MM.1S (cell line): Measurements from ENCODE around the gene USP30.

Experiments used
- DNase-seq: peaks from one replicate; pipeline ENCODE4 v3.0.0-alpha.2; 2015
- H2AFZ ChIP-seq: fragments of 300-600 bp; sonication (generic); 2 replicates; pipeline ENCODE4 v1.6.0; 2016; ENCODE audit warnings: antibody characterized with exemption, low read length
- H3F3A ChIP-seq: fragments of 300-600 bp; sonication (generic); 2 replicates; pipeline ENCODE4 v1.6.1; 2016; ENCODE audit warnings: mild to moderate bottlenecking, antibody characterized with exemption, low read length, moderate library complexity, mixed read lengths; ENCODE audit not compliant: insufficient read depth
- H3K27ac ChIP-seq: fragments of 300-600 bp; sonication (generic); 2 replicates; pipeline ENCODE4 v1.5.1; 2016; ENCODE audit warnings: mild to moderate bottlenecking, low read length
- H3K27me3 ChIP-seq: fragments of 300-600 bp; sonication (generic); replicated peaks from 2 replicates; pipeline ENCODE4 v1.6.0; 2016; ENCODE audit warnings: low read length; ENCODE audit not compliant: insufficient read depth
- H3K36me3 ChIP-seq: fragments of 300-600 bp; sonication (generic); replicated peaks from 2 replicates; pipeline ENCODE4 v1.6.1; 2016; ENCODE audit warnings: mild to moderate bottlenecking, low read length, mixed read lengths; ENCODE audit not compliant: insufficient read depth
- H3K4me1 ChIP-seq: fragments of 300-600 bp; sonication (generic); 2 replicates; pipeline ENCODE4 v1.6.1; 2016; ENCODE audit warnings: low read length, mixed read lengths
- H3K4me2 ChIP-seq: fragments of 300-600 bp; sonication (generic); 2 replicates; pipeline ENCODE4 v1.6.0; 2016; ENCODE audit warnings: low read depth, low read length
- H3K4me3 ChIP-seq: fragments of 300-600 bp; sonication (generic); 2 replicates; pipeline ENCODE4 v1.5.1; 2016; ENCODE audit warnings: low read length, mixed read lengths
- H3K79me2 ChIP-seq: fragments of 300-600 bp; sonication (generic); 2 replicates; pipeline ENCODE4 v1.6.1; 2016; ENCODE audit warnings: mixed run types, low read length, mixed read lengths
- H3K9ac ChIP-seq: fragments of 300-600 bp; sonication (generic); 2 replicates; pipeline ENCODE4 v1.6.1; 2016; ENCODE audit warnings: low read length, mixed read lengths
- H3K9me2 ChIP-seq: fragments of 300-600 bp; sonication (generic); replicated peaks from 2 replicates; pipeline ENCODE4 v1.6.1; 2016; ENCODE audit warnings: mild to moderate bottlenecking, low read length, mixed read lengths; ENCODE audit not compliant: insufficient read depth
- H3K9me3 ChIP-seq: fragments of 300-600 bp; sonication (generic); replicated peaks from 2 replicates; pipeline ENCODE4 v1.6.1; 2016; ENCODE audit warnings: mild to moderate bottlenecking, low read length, mixed read lengths; ENCODE audit not compliant: insufficient read depth
- H4K20me1 ChIP-seq: fragments of 300-600 bp; sonication (generic); 2 replicates; pipeline ENCODE4 v1.6.1; 2016; ENCODE audit warnings: mild to moderate bottlenecking, low read length, moderate library complexity, mixed read lengths; ENCODE audit not compliant: insufficient read depth
- CTCF ChIP-seq: fragments of 300-600 bp; sonication (generic); IDR thresholded peaks from 2 replicates; pipeline ENCODE4 v1.5.1; 2016; ENCODE audit warnings: antibody characterized with exemption, low read length, mixed read lengths
- EZH2 ChIP-seq: fragments of 300-600 bp; sonication (generic); optimal IDR thresholded peaks from 2 replicates; pipeline ENCODE3; 2017; ENCODE audit warnings: low read depth, mild to moderate bottlenecking, antibody characterized with exemption, low read length, mixed read lengths
- EZH2phosphoT487 ChIP-seq: fragments of 300-600 bp; sonication (generic); IDR thresholded peaks from 2 replicates; pipeline ENCODE4 v1.6.1; 2018; ENCODE audit warnings: antibody characterized with exemption, low read length

The USP30 gene

DNA sequence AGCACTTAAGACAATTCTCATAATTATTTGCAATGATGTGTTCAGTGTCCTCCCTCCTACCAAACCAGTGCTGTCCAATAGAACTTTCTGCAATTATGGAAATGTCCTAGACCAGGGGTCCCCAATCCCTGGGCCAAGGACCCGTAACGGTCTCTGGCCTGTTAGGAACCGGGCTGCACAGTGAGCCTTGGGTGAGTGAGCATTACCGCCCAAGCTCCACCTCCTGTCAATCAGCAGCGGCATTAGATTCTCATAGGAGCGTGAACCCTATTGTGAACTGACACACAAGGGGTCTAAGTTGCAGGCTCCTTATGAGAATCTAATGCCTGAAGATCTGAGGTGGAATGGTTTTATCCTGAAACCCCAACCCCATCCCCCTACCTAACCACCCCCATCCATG is 35.4 kb upstream of the USP30 start:
- no peak overlapping the region for H2AFZ ChIP-seq
- TF ChIP-seq EZH2phosphoT487, result no peak
- TF ChIP-seq CTCF, result no peak
- TF ChIP-seq EZH2, result no peak
- H3K9ac ChIP-seq, result no peak overlapping the region
- H3K4me2 ChIP-seq, result no peak overlapping the region
- no peak overlapping the region for H3K27ac ChIP-seq
- H3K9me3 ChIP-seq, result no peaks in the 10 kb centered on the region
- H3K4me1 ChIP-seq, result no peaks in the 10 kb centered on the region
- no peaks in the 10 kb centered on the region for H3K9me2 ChIP-seq
- no peaks in the 10 kb centered on the region for H3K36me3 ChIP-seq
- H3K4me3 ChIP-seq, result no peak overlapping the region
- H3K27me3 ChIP-seq, result no peaks in the 10 kb centered on the region
- no peak for DNase-seq
- no peaks in the 10 kb centered on the region for H4K20me1 ChIP-seq
- no peaks in the 10 kb centered on the region for H3F3A ChIP-seq
- H3K79me2 ChIP-seq, result no peaks in the 10 kb centered on the region

GRCh38 chr12:109018296-109018695 is 34.1 kb upstream of the USP30 start:
- H3K9me3 ChIP-seq, result no peaks in the 10 kb centered on the region
- no peak for TF ChIP-seq CTCF
- TF ChIP-seq EZH2, result no peak
- no peak for TF ChIP-seq EZH2phosphoT487
- H3K9ac ChIP-seq, result no peak overlapping the region
- H3K9me2 ChIP-seq, result no peaks in the 10 kb centered on the region
- no peaks in the 10 kb centered on the region for H3F3A ChIP-seq
- no peak overlapping the region for H3K4me3 ChIP-seq
- no peak overlapping the region for H3K27ac ChIP-seq
- no peaks in the 10 kb centered on the region for H4K20me1 ChIP-seq
- H3K36me3 ChIP-seq, result no peaks in the 10 kb centered on the region
- H3K4me1 ChIP-seq, result no peaks in the 10 kb centered on the region
- H3K4me2 ChIP-seq, result no peak overlapping the region
- H3K79me2 ChIP-seq, result no peaks in the 10 kb centered on the region
- H3K27me3 ChIP-seq, result no peaks in the 10 kb centered on the region
- no peak overlapping the region for H2AFZ ChIP-seq
- no peak for DNase-seq

- Histone ChIP-seq H3K36me3 (no peaks in the 10 kb centered on the region), H4K20me1 (no peaks in the 10 kb centered on the region), H3K4me2 (no peak overlapping the region), H3K27me3 (no peaks in the 10 kb centered on the region), H3K79me2 (no peaks in the 10 kb centered on the region), H2AFZ (no peak overlapping the region), H3F3A (no peaks in the 10 kb centered on the region), H3K9me3 (no peaks in the 10 kb centered on the region), H3K4me3 (no peak overlapping the region), H3K4me1 (no peaks in the 10 kb centered on the region), H3K9ac (no peak overlapping the region), H3K9me2 (no peaks in the 10 kb centered on the region), H3K27ac (no peak overlapping the region)
- TF ChIP-seq CTCF, result no peak
- TF ChIP-seq EZH2, result no peak
- no peak for TF ChIP-seq EZH2phosphoT487
- DNase-seq, result no peak
Measured at GRCh38 chr12:109020146-109020795, 32.1 kb upstream of the USP30 start.
